Adrenal gland (tissue), 5 donors: ENCODE data around the gene ANKS1B.

Experiments
- POLR2A ChIP-seq, 2 donors: fragments of 450-650 bp; IDR thresholded peaks; one replicate each; pipeline ENCODE4 v1.6.1; 2017; ENCODE audit warnings: antibody characterized with exemption in 2 of 2, mild to moderate bottlenecking in 2 of 2, moderate library complexity in 1 of 2
- TF ChIP-seq, protein P1 (sequence below), 6 experiments: fragments of 450-650 bp in 4 of 6; fragments of 200-600 bp in 2 of 6; sonication (generic) in 1 of 6; IDR thresholded peaks; 1 replicate in 5 of 6; 2 replicates in 1 of 6; pipeline versions ENCODE4 v1.5.1 to v1.8.0; 2016 to 2021; ENCODE audit warnings: antibody characterized with exemption in 6 of 6, mild to moderate bottlenecking in 2 of 6, moderate library complexity in 1 of 6
- donor health status: DM: no; HTN: no; CAD: no.

DNA sequence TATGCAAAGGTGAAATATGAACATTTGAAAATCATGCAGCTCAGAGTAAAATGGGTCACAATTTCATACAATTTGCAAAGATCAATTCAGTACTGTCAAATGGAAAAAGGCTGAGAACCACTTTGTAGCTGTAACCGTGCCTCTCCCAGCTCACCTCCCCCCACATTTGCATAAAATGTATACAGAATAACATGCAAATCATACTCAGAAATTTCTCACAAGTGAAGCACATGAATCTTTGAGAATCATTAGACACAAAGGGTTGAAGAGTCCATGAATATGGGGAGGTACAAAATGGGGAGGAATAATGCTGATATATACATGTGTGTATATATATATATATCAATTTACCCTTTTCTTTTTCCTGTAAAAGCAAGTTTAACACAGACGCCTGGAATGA is 1177.5 kb downstream of the ANKS1B start:
- TF ChIP-seq, protein P1, sequence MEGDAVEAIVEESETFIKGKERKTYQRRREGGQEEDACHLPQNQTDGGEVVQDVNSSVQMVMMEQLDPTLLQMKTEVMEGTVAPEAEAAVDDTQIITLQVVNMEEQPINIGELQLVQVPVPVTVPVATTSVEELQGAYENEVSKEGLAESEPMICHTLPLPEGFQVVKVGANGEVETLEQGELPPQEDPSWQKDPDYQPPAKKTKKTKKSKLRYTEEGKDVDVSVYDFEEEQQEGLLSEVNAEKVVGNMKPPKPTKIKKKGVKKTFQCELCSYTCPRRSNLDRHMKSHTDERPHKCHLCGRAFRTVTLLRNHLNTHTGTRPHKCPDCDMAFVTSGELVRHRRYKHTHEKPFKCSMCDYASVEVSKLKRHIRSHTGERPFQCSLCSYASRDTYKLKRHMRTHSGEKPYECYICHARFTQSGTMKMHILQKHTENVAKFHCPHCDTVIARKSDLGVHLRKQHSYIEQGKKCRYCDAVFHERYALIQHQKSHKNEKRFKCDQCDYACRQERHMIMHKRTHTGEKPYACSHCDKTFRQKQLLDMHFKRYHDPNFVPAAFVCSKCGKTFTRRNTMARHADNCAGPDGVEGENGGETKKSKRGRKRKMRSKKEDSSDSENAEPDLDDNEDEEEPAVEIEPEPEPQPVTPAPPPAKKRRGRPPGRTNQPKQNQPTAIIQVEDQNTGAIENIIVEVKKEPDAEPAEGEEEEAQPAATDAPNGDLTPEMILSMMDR (IDR thresholded peaks at IDR 0.05), result no peak
- TF ChIP-seq POLR2A (IDR thresholded peaks at IDR 0.05), result no peak
